Activated T-cell treated with anti-CD3 and anti-CD28 coated beads, Interleukin-2, amount 50 U/mL, for 24 hours (primary cell): Measurements from ENCODE around the gene UNC80.

Experiments used
- DNase-seq: peaks from one replicate; pipeline ENCODE4 v3.0.0-alpha.2; 2020
- H3K27ac Mint-ChIP-seq: 2 replicates; pipeline ENCODE4 v1.8.0; 2020; ENCODE audit warnings: mild to moderate bottlenecking, mixed read lengths
- H3K27me3 Mint-ChIP-seq: 2 replicates; pipeline ENCODE4 v1.8.0; 2020; ENCODE audit warnings: mixed read lengths
- H3K36me3 Mint-ChIP-seq: 2 replicates; pipeline ENCODE4 v1.8.0; 2020; ENCODE audit warnings: low read depth, mixed read lengths
- H3K4me1 Mint-ChIP-seq: 2 replicates; pipeline ENCODE4 v1.8.0; 2020; ENCODE audit warnings: low read depth, mixed read lengths
- H3K4me3 Mint-ChIP-seq: 2 replicates; pipeline ENCODE4 v1.8.0; 2020; ENCODE audit warnings: mild to moderate bottlenecking, moderate library complexity, mixed read lengths
- H3K9me3 Mint-ChIP-seq: 2 replicates; pipeline ENCODE4 v1.8.0; 2020; ENCODE audit warnings: mixed read lengths

UNC80 gene

GRCh38 chr2:210027608-210028007 is 256.0 kb downstream of the UNC80 start:
- Mint-ChIP-seq H3K4me3 (no peak overlapping the region), H3K4me1 (no peaks in the 10 kb centered on the region), H3K27me3 (no peaks in the 10 kb centered on the region), H3K27ac (no peak overlapping the region), H3K36me3 (peaks cover 70% of the 10 kb centered on the region), H3K9me3 (no peaks in the 10 kb centered on the region)
- no peak for DNase-seq

- Mint-ChIP-seq H3K4me3 (no peak overlapping the region), H3K9me3 (no peaks in the 10 kb centered on the region), H3K36me3 (peaks cover 70% of the 10 kb centered on the region), H3K27me3 (no peaks in the 10 kb centered on the region), H3K27ac (no peak overlapping the region), H3K4me1 (peaks cover 3% of the 10 kb centered on the region)
- no peak for DNase-seq
These were observed 256.5 kb downstream of the UNC80 start for GRCh38 chr2:210028178-210028577.

- no peak overlapping the region for H3K27ac Mint-ChIP-seq
- no peaks in the 10 kb centered on the region for H3K9me3 Mint-ChIP-seq
- no peaks in the 10 kb centered on the region for H3K27me3 Mint-ChIP-seq
- no peak overlapping the region for H3K4me3 Mint-ChIP-seq
- peaks cover 48% of the 10 kb centered on the region for H3K36me3 Mint-ChIP-seq
- H3K4me1 Mint-ChIP-seq: peaks cover 12% of the 10 kb centered on the region
- DNase-seq: no peak
These were observed 262.6 kb downstream of the UNC80 start for GRCh38 chr2:210034087-210034683.

- peaks cover 42% of the 10 kb centered on the region for H3K36me3 Mint-ChIP-seq
- peaks cover 12% of the 10 kb centered on the region for H3K4me1 Mint-ChIP-seq
- no peak overlapping the region for H3K27ac Mint-ChIP-seq
- H3K9me3 Mint-ChIP-seq: no peaks in the 10 kb centered on the region
- no peak for DNase-seq
- no peak overlapping the region for H3K4me3 Mint-ChIP-seq
- H3K27me3 Mint-ChIP-seq: no peaks in the 10 kb centered on the region
These were observed 264.0 kb downstream of the UNC80 start for GRCh38 chr2:210035679-210036078.

GRCh38 chr2:210038078-210038477 is 266.4 kb downstream of the UNC80 start:
- no peak for DNase-seq
- Mint-ChIP-seq H3K4me3 (no peak overlapping the region), H3K27ac (no peak overlapping the region), H3K4me1 (peaks cover 9% of the 10 kb centered on the region), H3K9me3 (no peaks in the 10 kb centered on the region), H3K36me3 (peaks cover 37% of the 10 kb centered on the region), H3K27me3 (no peaks in the 10 kb centered on the region)

GRCh38 chr2:210046851-210047500 is 275.3 kb downstream of the UNC80 start:
- Mint-ChIP-seq H3K36me3 (peaks cover 43% of the 10 kb centered on the region), H3K27me3 (no peaks in the 10 kb centered on the region), H3K9me3 (peaks cover 8% of the 10 kb centered on the region), H3K4me3 (no peak overlapping the region), H3K27ac (no peak overlapping the region), H3K4me1 (no peaks in the 10 kb centered on the region)
- no peak for DNase-seq
